Right kidney (tissue), 1 donor: ENCODE data around the gene CLPTM1.

ENCODE experiments used
- DNase-seq: peaks from one replicate; pipeline ENCODE4 v3.0.0-alpha.2; 2016

Gene CLPTM1

DNA sequence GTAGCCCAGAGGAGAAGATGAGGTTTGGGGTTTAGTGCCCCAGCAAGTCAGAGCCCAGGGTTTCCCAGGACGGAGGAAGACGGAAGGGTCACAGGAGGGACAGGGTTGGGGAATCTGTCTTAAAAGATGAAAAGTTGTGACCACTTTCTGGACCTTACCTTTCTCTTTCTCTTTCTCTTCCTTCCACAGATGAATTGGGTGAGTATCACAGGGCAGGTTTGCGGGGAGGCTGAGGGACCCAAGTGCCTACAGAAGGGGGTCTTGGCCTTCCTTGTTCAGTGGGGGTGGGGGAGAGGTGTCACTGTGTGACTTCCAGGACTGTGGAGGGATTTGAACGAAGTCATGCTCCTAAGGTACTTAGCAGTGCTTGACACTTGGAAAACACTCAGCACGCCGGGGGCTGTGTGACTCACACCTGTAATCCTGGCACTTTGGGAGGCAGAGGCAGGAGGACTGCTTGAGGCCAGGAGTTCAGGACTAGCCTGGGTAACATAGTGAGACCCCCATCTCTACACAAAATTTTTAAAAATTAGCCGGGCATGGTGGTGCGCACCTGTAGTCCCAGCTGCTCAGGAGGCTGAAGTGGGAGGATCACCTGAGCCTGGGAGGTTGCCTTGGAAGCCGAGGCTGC, 54.6 kb downstream of the CLPTM1 start:
- no peak for DNase-seq

DNA sequence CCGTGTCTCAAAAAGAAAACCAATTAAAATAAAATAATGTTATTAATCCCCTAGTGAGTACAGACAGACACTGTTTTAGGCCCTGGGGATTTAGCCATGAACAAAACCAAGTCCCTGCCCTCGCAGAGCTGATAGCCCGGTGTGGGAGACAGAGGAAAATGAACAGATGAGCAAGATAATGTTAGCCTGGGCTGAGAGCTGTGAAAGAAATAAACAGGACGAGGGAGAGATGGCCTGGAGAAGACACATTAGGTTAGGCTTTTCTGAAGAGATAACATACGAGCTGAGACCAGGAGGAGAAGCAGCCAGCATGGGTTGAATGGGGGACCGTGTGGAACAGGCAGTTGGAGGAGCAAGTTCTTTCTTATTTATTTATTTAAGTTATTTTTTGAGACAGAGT, 55.1 kb downstream of the CLPTM1 start:
- DNase-seq = no peak

DNA sequence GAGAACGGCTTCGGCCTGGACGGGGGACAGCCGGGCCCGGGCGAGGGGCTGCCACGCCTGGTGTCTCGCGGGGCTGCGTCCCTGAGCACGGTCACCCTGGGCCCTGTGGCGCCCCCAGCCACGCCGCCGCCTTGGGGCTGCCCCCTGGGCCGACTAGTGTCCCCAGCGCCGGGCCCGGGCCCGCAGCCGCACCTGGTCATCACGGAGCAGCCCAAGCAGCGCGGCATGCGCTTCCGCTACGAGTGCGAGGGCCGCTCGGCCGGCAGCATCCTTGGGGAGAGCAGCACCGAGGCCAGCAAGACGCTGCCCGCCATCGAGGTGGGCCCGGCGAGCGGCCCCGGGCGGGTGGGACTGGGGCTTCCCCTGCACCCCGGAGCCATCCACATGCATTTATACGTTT, 56.8 kb downstream of the CLPTM1 start:
- DNase-seq = no peak

DNA sequence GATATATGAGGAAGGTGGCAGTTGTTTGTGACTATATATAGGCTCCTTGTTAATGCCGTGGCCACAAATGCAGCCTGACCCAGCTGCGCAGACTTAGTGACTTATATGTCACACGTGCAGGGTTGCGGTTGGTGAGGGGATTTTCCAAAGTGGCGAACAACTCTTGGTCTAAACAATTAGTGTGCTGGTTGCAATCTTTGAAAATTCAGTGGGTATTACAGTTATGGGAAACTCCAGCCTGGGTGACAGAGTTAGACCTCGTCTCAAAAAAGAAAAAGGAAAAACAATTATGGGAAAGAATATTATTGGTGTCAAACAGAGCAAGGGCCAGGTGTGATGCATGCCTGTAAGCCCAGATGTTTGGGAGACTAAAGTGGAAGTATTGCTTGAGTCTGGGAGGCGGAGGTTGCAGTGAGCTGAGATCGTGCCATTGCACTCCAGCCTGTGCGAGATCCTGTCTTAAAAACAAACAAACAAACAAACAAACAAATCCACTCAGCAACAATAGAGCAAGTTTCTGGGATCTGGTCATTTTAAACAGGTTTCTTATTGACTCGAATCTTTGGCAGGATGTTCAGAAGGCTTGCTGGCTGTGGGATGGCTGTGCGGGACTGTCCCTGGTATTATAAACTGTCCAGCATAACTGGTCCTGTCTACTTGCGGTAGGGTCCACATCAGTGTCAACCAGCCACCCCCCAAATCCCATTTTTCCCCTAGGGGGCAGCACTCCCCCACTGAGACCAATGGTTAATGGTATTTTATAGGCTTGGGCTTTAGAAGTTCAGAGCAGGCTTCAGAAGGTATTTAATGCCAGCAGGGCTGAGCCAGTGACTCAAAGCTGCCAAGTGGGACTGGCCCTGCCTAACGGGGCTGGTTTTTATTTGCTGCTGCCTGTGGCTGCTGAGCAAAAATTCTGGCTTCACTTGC, 61.5 kb downstream of the CLPTM1 start:
- DNase-seq = no peak

DNA sequence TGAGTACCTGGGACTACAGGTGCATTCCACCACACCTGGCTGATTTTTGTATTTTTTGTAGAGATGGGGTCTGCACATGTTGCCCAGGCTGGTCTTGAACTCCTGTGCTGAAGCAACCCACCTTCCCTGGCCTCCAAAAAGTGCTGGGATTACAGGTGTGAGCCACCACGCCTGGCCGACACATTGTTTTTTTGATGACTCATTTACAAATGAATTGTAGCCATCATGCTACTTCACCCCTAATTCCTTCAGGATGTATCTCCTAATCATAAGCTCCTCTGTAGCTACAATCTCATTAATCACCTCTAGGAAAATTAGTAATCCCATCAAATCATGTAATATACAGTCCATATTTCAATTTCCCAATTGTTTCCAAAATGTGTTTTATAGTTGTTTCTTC, 64.0 kb downstream of the CLPTM1 start:
- DNase-seq = no peak

DNA sequence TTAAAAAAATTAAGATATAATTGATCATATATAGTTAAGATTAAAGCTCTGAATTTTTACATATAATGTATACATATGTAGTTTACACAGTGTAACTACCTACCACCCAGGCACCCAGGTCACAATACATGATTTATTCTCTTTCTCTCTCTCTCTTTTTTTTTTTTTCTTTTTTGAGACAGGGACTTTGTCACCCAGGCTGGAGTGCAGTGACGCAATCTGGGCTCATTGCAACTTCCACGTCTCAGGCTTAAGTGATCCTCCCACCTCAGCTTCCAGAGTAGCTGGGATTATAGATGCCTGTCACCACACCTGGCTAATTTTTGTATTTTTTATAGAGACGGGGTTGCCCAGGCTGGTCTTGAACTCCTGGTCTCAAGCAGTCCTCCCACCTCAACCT, 64.9 kb downstream of the CLPTM1 start:
- DNase-seq = no peak

DNA sequence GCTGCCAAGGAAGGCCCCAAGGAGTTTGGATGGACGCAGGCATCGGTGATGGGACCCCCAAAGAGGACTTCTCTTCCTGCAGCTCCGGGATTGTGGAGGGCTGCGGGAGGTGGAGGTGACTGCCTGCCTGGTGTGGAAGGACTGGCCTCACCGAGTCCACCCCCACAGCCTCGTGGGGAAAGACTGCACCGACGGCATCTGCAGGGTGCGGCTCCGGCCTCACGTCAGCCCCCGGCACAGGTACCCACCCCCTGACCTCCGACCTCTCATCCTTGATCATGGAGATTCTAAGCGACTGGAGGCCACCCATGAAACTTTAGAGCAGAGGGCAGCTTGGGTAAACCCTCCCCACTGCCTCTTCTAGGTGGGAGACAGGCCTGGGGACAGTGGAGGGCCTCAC, 66.8 kb downstream of the CLPTM1 start:
- no peak for DNase-seq

DNA sequence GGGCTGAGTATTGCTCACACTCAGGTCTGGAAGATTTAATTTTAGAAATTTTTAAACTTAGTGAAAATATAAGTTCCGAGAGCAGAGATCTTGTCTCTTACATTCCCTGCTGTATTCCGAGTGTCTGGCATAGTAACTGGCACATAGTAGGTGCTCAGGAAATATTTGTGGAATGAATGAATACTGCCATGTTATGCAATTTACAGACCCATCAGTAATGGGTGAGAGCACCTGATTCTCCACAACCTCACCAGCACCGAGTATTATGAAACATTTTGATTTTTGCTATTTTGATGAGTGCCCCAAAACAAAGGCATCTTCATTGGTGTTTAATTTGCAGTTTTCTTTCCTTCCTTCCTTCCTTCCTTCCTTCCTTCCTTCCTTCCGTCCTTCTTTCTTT, 67.9 kb downstream of the CLPTM1 start:
- no peak for DNase-seq

DNA sequence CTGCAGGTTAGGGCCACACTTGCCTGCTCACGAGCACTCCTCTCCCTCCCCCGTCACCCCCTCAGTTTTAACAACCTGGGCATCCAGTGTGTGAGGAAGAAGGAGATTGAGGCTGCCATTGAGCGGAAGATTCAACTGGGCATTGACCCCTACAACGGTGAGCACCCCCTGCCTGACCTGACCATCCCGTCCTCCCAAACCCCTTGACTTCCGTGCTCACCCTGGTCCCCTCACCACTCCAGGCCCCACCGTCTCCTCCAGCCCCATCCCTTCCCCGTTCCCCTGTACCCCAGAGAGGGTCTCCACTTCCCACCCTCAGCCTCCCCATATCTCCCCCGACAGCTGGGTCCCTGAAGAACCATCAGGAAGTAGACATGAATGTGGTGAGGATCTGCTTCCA, 70.1 kb downstream of the CLPTM1 start:
- no peak for DNase-seq

DNA sequence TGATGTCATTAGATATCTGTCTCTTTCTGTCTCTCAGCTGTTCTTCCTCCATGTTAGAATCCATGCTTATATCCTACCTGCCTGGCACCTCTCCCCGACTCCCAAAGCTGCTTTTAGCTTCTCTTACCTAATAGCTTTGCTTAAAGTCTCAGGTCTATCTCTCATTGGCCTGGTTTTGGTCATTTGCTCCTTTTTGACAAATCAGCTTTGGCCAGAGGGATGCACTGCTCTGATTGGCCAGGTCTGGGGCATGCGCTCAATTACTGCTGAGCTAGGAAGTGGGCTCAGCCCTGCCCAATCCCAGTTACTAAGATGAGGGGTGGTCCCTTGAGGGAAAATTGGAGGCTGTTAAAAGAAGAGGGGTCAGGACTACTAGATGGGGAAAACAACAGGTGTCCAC, 72.2 kb downstream of the CLPTM1 start:
- DNase-seq = no peak

DNA sequence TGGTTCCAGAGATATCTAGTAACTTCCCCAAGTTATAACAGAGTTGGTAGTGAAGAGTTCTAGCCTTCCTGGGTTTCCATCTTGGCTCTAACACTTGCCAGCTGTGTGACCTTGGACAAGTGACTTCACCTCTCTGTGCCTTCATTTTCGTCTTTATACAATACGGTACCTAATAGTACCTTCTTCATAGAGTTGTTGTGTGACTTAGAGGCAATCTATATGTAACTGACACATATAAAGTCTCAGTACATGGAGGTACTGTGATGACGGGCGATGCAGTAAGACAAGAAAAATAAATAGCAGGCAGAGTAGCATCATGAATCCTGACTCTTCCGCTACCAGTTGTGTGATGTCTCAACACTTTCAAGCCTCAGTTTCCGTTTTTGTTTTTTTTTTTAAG, 75.6 kb downstream of the CLPTM1 start:
- no peak for DNase-seq

DNA sequence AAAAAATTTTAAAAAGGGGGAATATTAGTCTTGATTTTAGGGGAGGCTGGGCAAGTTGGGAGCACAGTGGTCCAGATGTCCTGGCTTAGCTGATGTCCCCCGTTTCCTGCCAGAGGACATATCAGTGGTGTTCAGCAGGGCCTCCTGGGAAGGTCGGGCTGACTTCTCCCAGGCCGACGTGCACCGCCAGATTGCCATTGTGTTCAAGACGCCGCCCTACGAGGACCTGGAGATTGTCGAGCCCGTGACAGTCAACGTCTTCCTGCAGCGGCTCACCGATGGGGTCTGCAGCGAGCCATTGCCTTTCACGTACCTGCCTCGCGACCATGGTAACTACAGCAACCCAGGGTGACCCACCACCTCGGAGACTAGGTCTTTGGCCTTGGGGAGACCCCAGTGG, 77.2 kb downstream of the CLPTM1 start:
- DNase-seq = no peak

DNA sequence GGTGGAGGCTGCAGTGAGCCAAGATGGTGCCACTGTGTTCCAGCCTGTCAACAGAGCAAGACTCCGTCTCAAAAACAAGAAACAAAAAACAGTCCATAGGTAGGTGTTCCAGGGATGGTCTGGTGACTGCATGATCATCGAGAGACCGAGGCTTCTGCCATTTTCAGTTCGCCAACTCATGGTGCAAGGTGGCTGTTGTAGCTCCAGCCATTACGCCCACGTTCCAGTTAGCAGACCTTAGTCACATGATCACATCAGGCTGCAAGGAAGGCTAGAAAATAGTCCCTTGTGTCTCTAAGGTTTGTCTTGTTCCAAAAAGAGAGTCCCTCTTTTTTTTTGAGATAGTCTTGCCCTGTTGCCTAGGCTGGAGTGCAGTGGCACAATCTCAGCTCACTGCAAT, 80.6 kb downstream of the CLPTM1 start:
- no peak for DNase-seq

DNA sequence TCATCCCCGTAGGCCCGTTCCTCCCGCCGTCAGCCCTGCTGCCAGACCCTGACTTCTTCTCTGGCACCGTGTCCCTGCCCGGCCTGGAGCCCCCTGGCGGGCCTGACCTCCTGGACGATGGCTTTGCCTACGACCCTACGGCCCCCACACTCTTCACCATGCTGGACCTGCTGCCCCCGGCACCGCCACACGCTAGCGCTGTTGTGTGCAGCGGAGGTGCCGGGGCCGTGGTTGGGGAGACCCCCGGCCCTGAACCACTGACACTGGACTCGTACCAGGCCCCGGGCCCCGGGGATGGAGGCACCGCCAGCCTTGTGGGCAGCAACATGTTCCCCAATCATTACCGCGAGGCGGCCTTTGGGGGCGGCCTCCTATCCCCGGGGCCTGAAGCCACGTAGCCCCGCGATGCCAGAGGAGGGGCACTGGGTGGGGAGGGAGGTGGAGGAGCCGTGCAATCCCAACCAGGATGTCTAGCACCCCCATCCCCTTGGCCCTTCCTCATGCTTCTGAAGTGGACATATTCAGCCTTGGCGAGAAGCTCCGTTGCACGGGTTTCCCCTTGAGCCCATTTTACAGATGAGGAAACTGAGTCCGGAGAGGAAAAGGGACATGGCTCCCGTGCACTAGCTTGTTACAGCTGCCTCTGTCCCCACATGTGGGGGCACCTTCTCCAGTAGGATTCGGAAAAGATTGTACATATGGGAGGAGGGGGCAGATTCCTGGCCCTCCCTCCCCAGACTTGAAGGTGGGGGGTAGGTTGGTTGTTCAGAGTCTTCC, 82.4 kb downstream of the CLPTM1 start:
- no peak for DNase-seq

DNA sequence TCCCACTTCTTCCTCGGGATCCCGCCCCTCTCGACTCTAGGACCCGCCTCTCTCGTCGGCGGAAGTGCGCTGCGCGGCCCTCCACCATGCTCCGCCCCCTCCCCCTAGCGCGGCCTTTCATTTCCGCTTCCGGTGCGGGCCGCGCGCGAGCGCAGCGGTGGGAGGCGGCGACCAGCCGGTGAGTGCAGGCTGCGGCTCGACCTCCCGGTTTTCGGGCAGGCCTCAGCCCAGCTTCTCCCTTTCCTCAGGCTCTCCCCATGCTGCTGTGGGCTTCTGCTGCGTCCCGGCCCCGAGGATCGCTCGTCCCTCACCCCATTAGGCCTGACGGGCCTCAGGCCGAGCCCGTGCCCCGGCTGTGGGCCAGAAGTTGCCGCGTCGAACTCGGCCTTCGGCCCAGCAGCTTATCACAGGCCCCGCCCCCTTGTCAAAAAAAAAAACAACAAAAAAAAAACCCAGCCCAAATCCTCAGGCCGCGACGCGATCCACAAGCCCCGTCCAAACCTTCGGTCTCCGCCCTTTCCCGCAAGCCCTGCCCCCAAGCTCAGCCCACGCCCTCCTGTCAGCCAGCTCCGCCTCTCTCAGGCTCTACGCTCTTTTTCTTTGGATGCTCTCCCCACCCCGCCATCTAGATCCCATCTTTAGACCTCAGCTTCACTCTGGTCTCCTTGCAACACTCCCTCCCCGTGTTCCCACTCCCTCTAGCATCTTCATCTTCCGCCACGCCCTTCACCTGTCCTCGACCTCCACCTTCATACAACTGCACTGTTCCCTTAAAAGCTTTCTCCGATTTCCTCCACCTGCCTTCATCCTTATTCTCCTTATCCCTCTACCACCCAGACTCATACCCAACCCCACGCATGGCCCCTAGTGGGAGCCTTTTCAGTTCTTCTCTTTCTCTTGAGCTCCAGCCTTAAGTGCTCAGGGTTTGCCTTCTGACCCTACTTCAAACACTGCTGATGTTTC, 84.0 kb downstream of the CLPTM1 start, which contains the start of gene CLASRP:
Gene CLASRP, plus strand, starts transcription at position 115 of the 963 bp plus-strand sequence. CDS start 1,168 bp downstream, outside the sequence.
- peak; percentile 89 for DNase-seq

DNA sequence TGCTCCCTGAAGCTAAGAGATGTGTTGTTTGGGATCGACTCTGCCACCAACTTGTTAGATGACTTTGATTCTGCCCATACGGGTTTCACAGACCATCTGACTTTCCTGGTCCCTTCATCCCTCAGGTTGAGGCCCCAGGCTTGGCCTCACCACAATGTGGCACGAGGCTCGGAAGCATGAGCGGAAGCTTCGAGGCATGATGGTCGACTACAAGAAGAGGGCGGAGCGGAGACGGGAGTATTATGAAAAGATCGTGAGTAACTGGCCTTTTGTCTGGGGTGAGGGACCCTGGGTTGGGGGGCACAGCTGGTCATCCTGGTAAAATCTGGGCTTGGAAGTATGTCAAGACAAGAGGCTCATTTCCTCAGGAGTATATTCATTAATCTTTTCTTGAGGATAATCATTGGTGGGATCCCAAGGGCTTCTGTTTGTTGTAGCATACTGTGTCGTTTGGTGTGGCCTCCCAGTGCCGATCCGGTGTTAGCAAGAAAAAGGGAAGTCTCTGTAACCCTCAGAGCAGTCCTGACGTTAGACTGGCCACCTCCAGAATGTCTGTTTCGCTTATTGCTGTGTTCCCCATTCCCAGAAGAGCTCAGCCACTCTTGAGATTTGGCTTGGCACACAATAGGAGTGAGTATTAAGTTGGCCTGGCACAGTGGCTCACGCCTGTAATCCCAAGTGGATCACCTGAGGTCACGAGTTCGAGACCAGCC, 85.0 kb downstream of the CLPTM1 start:
- no peak for DNase-seq

DNA sequence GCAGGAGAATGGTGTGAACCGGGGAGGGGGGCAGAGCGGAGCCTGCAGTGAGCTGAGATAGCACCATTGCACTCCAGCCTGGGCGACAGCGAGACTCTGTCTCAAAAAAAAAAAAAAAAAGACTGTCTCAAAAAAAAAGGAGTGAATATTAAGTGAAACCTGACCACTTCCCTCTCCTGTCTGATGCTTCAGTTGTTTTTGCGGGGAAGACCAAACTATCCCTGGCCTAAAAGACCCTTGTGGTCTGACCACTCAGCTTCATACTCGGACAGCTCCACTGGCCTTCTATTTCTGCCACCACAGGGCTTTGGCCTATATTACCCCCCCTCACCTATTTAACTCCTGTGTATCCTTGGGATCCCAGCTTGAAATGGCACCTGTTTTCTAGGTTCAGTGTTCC, 85.9 kb downstream of the CLPTM1 start:
- no peak for DNase-seq
